ENCODE results near the gene HRH3.

The HRH3 gene

DNA sequence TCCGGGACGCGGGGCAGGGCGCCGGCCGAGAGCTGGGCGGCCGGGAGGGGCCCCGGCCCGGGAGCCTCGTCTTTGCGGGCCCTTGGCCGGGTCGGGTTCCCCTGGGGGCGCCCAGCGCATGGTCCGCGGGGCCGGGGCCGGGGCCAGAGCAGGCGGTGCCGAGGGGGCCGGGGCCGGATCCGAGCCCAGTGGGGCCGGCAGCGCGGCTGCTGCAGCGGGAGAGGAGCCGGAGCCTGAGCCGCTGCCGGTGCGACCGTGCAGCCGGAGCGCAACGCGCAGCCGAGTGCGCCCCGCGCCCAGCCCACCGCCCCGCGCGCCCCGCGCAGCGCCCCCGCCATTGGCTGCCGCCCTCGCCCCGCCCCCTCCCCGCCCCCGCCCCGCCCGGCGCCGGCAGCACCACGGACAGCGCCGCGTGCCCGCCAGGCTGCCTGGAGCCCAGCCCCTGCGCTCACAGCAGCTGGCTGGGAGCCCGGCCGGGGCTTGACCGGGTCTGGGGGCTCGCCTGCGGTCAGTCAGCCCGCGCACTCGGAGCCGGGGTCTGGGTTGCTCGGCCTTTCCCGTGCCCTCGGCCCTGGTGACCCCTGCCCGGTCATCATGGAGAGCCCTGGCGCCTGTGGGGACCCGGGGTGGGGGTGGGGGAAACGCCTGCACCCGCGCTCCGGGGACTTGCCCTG lies at the start of gene HRH3:
TSS of gene HRH3 (minus strand) at position 287 of the 674 bp plus-strand sequence. CDS start 308 bp downstream, outside the sequence.
- DNase-seq: no peak

DNA sequence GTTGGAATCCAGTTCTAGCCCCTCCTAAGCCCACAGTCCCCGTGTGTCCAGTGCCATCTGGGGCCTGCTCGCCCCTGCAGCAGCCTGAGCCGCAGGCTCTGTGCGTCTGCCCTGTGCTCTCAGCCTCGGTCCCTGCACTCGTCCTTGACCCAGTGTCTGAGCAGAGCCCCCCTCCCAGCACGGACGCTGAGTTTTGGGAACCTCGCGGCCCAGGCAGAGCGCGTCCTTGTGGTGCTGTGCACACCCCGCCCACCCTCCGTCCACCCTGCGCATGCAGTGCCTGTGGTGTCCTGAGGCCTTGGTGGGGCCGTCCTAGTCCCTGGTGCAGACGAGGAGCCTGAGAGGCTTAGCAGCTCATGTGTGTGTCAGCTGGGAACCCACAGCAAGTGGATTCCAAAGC lies 49.8 kb upstream of the HRH3 start:
- DNase-seq: no peak

DNA sequence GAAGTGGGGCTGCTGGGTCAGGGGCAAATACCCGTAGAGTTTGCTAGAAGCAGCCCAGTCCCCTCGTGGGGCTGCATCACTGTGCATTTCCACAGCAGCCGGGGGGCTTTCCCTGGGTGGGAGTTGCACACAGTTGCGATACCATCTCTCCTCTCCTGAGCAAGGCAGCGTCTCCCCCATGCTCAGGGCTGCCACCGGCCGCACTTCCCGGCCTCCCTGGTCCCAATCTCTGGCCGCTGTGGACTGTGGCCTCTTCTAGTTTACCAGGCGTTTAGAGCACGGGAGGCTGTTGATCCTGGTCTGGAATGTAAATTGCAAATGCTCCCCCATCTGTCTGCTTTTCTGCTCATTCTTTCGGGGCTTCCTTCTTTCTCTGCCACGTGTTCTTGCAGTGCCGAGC lies 49.3 kb upstream of the HRH3 start:
- no peak for DNase-seq

DNA sequence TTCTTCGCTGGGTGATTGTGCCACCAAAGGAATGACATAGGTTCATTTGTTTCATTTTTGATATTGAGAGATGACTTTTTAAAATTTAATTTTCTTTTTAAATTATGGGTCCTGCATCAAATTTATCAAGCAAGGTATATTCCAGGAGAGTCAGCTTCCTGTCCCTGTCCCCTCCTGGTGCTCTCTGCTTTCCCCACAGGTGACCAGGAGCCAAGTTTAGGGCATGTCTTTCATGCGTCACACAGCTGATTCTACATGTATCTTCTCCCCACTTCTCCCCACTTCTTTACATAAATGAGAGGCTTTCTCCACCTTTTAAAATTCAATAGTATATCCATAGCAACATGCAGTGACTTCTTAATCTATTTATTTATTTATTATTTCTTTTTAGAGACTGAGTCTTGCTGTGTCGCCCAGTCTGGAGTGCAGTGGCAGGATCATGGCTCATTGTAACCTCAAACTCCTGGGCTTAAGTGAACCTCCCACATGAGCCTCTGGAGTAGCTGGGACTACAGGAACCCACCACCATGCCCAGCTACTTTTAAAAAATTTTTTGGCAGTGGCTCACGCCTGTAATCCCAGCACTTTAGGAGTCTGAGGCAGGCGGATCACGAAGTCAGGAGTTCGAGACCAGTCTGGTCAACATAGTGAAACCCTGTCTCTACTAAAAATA lies 48.3 kb upstream of the HRH3 start:
- DNase-seq: no peak

DNA sequence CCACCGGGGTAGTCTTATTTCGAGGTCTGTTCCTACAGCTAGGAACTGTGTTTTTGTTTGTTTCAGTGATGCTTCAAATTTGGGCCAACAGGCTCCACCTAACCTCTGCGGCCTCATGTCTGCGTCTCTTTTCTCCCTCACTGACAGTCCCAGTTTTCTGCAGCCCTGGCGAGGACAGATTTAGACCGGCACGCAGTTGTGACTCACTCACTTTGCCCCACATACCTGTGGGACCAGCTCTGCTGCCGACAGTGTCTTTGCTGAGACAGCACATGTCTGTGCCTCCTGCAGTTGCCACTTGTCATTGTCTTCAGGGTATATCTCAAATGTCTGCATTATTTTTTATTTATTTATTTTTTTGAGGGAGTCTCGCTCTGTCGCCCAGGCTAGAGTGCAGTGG lies 47.5 kb upstream of the HRH3 start:
- DNase-seq: no peak

DNA sequence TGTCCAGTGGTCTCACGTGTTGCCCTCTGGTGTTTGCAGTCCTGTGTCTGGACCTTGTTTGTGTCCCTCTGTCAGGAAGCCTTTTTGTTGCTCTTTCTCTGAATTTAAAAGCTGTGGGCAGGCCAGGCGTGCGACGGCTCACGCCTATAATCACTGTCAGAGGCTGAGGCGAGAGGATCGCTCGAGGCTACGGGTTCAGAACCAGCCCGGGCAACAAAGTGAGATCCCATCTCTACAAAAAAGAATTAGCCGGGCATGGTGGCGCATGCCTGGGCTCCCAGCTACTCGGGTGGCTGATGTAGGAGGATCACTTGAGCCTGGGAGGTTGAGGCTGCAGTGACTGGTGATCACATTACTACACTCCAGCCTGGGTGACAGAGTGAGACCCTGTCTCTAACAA lies 46.8 kb upstream of the HRH3 start:
- DNase-seq: no peak

DNA sequence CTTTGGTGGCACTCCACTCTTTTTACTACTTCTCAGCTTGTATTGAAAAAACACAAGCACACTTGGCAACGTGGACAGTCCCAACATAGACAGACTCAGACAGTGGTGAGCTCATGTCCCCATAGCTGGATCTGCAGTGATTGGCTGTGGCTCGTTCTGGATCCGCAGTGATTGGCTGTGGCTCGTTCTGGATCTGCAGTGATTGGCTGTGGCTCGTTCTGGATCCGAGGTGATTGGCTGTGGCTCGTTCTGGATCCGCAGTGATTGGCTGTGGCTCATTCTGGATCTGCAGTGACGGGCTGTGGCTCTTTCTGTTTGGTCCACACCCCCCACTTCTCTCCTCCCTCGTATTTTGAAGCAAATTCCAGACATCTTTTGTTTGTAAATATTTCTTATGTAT lies 46.3 kb upstream of the HRH3 start:
- no peak for DNase-seq

DNA sequence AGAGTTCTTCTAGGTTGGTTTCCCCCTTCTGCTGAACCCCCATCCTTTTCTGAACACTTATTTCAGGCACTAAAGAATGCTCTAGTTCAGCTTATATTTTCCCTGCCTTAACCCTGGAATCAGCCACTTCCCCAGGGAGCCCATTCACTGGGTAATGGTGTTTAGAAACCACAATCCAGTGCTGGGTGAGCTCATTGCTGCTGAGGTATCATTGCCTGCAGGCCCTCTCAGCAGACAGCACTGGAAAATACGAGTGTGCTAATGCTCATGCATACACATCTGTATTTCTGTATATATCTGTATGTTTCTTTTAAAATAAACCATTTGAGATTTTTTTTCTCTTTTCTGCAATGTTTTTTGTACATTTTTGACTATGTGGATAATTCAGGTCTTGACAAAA lies 45.3 kb upstream of the HRH3 start:
- DNase-seq: no peak

DNA sequence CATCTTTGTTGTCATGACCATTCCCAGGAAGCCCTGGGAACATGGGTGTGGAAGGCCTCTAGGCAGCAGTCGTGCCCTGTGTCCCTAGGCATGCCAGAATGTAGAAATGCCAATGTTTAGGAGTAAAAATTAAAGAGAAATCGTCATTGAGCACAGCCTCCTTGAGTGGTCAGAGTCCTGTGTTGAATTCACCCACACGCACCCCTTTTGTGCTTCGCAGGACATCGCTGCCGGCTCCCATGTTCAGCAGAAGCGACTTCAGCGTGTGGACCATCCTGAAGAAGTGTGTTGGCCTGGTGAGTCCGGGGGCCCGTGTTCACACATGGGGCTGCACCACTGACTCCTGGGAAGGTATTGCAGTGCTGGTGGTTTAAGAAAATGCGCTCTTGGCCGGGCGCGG lies 43.3 kb upstream of the HRH3 start:
- DNase-seq: no peak

DNA sequence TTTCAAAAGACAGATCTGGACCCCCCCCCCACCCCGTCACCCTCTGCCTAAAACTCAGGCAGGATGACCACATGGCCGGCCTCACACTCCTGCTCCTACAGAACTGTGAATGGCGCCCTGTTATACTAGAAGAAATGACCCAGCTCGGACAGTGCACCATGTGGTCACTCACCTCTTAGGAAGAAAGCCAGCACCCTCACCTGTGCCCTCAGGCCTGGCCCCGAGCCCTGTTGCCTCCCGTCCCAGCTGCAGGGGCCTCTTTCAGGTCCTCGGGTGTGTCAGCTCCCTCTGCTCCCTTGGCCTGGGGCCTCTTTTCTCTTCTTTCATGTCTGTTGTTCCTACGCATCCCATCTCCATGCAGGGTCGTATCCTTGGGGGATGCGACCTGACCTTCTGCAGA lies 42.0 kb upstream of the HRH3 start:
- DNase-seq: no peak

DNA sequence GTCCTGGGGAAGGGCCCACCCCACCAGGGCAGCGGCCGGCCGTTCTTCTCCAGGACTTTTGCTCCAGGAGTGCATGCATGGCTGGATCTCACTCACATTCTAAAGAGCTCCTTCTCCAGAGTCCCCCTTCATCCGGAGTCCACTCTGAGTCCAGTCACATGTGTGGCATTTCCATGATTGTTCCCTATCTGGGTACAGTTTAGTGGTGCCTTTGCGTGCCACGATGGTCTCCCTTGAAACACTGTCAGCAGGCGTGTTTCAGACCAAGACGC lies 39.2 kb upstream of the HRH3 start:
- no peak for DNase-seq

DNA sequence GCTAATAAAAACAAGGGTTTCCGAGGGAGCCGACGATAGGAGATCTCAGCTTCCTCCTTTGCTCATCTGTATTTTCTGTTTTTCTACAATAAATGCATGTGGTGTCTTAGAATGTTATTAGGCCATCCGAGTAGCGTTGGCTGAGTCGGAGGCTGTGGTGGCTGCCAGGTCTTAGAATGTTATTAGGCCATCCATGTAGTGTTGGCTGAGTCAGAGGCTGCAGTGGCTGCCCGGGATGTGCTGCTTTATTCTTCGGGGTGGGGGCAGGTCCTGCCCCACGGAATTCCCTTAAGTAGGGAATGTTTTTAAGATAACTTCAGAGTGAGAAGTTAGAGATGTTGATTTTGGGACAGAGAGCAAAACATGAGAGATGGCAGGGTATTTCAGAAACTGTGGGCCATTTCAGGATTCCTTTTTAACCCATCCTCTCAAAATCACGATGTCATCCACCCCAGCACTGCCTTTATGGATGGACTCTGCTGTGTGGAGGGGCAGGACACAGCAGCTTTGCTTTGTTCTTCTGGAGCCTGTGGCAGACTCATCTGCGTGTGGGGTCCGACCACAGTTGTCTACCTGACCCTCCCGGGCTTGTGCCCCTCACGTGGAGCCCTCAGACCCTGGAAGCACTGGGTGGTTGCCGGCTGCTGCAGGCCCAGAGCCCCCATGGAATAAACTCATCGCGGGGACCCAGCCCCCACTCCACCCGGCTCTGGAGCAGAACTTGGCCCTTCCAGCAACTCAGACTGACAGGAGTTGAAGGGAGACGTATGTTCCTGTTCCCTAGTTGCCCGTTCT lies 38.6 kb upstream of the HRH3 start:
- no peak for DNase-seq

DNA sequence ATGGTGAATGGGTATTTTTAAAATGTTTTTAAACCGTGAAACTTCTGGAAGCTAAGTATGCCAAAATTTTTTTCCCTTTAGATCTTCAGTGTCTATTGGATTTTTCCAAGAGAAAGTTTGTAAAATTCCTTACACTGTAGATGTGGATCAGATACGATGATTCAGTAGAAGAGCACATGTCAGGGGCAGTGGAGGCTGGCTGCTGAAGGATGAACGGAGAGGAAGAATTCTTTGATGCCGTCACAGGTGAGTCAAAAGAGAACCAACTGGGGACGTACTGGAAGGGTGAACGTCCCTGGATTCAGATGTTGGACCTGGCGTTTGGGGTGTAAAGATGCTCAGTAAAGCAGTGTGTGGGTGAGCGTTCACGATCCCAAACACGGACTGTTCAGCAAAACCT lies 35.9 kb upstream of the HRH3 start:
- DNase-seq: no peak

DNA sequence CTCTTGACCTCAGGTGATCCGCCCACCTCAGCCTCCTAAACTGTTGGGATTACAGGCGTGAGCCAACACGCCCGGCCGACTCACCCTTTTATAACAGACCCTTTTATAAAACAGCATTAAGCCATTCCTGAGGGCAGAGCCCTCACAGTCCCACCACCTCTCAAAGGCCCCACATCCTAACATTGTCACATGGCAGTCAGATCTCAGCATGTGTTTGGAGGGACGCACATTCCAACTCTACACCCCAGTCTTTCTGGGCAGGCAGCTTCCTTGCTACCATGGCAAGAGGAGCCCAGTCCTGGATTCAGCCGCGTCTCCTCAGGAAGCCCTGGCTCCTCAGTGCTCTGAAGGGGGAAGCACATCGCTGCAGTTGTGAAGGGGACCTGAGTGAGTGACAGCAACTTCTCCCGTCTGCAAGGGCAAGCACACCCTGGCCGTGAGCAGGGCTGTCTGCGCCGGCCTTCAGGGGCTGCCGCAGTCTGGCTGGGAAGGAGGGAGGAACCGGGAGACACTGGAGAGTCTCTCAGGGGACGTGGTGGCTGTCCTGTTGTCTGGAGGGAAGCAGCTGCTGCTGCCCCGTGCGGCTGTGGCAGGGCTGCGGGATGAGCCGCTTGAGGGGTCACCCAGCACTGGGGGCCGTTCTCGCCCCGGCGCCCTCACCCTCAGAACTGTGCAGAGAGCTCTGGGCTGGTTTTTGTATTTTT lies 34.1 kb upstream of the HRH3 start:
- no peak for DNase-seq

DNA sequence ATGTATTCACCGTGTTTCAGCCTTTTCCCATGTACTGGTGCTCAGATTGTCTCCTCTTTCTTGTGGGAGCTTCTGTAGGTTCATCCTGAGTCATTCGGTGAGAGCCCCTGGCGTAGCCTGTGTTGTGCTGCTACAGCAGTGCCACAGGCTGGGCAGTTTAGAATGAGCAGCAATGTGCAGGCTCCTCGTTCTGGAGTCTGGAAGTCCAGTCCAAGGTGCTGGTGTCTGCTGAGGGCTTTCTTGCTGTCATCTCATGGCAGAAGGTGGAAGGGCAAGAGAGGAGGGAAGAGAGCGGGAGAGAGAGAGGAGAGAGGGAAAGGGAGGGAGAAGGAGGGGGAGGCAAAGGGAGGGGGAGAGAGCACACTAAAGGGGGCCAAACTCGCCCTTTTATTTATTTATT lies 33.3 kb upstream of the HRH3 start:
- no peak for DNase-seq

DNA sequence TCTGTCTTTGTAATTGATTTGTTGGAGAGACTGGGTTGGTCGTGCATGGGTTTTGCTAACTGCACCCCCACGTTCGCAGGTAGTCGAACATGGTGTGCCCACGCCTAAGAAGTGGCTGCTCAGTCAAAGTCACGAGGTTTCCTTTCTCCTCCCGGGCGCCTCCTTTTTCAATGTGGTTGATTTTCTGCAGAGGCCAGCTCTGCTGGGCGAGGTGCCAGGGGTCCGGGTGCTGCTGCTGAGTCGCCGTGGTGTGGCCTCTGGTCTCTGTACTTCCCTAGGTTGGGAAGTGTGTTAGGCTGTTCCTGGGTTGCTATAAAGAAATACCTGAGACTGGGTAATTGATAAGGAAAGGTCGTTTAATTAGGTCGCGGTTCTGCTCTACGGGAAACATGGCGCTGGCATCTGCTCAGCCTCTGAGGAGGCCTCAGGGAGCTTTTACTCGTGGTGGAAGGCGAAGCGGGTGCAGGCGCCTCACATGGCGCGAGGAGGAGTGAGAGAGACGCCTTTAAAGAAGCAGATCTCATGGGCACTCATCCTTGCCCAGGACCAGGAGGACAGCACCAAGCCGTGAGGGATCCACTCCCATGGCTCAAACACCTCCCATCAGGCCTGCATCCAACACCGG lies 32.4 kb upstream of the HRH3 start:
- peak; percentile 7 for DNase-seq

DNA sequence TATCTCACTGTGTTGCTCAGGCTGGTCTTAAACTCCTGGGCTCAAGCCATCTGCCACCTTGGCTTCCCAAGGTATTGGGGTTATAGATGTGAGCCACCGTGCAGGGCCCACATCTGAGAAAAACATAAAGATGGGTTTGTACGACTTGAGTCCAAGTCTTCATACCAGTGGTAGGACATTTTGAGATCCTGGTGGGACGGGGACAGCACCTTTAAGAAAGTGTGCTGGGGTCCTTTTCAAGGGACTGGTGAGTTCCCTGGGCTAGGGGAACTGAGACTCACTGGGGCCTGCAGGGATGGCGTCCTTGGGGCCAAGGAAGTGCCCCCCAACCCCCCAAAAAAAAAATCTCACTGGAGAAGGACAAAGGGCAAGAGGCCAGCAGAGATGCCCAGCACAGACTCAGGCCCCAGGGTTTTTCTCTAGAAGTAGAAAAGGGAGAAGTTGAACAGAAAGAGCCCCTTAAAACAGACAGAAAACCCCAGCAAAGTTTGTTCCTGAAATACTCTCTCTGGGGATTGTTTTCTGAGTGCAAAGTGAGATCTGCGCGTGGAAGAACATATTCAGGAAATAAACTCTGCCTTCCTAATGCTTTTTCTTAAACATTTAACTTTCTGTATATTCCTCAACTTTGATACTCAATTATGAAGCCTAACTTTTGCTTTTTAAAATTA lies 28.9 kb upstream of the HRH3 start:
- no peak for DNase-seq

DNA sequence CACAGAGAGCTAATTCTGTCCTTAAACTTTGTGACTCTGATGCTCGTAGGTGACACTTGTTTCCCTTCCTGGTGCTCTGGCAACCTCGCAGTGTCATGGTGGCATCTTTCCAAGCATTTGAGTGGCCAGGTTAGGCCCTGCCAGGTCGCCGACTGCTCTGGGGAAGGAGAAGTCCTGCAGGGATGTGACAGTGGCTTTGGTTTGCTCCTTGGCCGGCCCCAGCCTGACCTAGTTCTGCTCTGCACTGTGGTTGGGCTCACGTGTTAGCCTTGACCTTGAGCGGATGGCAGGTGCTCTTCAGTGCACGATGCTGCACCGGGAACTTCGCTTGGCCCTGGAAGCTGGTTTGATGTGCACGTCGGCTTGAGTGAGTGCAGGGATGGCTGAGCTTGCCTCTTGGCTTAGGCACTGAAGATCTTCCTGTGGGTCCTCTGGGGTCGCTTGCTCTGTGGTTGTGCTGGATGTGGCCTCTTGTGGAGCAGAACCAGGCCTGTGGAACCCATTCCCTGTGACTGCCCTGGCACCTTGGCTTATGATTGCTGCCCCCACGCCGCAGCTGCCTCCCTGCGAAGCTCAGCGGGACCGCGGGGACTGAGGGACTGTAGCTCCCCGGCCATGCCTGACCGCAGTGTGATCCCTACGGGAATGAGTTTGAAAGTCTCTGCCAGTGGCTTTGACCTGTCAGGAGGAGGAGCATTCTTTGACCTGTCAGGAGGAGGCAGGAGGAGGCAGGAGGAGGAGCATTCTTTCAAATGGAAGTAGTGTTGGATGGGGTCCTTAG lies 27.0 kb upstream of the HRH3 start:
- no peak for DNase-seq

DNA sequence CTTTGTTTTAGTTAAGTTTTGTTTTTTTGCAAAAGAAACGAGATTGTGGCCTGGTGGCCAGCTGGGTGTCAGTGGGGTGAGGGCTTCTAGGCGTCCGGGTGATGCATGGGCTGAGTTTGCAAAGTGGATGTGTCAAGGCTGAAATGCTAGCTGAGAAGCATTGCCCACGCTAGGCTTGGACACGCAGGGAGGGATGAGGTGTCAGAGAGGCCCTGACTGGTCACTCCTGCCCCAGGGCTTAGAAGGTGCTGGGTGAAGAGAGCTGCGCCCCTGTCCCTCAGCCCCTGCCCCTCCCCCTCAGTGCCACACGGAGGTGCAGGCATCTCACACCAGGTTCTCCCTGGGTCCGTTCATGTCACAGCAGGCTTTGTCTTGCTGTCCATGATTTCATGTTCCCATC lies 26.4 kb upstream of the HRH3 start:
- no peak for DNase-seq

DNA sequence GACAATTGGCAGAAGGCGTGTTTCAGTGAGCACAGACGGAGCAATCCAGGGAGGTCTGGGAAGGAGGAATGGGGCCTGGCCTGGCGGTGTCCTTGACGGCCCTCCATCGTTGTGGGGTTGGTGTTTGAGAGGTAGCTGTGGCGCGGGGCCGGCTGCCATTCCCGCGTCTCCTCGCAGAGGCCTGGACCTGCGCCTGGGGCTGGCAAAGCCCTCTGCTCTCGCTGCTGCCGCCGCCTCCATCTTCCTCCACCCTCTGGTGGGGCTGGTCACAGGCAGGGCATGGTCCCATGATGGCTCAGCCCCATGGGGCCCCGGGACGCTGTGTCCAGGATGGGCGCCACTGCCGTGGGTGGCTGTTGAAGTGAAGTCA lies 25.8 kb upstream of the HRH3 start:
- DNase-seq: no peak

DNA sequence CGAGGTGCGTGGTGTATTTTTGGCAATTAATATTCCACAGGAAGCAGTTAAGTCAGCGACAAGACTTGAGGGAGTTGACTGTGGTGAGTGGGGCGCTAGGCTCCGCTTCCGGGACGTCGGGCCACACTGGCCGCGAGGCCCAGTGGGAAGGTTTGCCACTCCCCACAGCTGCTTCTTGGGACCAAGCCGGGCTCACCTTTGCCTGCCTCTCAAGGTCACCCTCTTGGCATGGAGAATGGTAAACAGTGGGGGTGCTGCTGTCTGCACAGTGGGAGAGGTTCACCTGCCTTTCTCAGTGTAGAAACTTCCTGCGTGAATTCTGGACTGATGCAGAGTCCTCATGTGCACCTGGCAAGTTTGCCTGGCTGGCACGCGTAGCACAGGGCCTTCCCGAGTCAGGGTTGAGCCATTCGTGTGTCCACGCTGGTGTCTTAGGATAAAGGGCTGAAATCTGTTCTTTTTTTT lies 24.6 kb upstream of the HRH3 start:
- peak; percentile 62 for DNase-seq
